GM23338 (cell line): ENCODE measurements around the gene CLDN24. TPM values are rescaled to one million over a fixed set of nuclear protein-coding genes. Genes with fewer than 3 reads are reported as not detected.

Experiments used
- ATAC-seq: fragments of 200-7000 bp; cut with Tn5 transposase; 3 replicates; pipeline ENCODE4 v1.9.1; 2020
- DNase-seq: peaks from one replicate; pipeline ENCODE4 v3.0.0-alpha.2; 2015; ENCODE audit warnings: low spot score
- H2AFZ ChIP-seq: fragments of 200-600 bp; sonication (generic); 2 replicates; pipeline ENCODE4 v1.8.0; 2016; ENCODE audit warnings: antibody characterized with exemption, mild to moderate bottlenecking, moderate library complexity
- H3F3A ChIP-seq: fragments of 200-600 bp; sonication (generic); replicated peaks from 2 replicates; pipeline ENCODE4 v1.8.0; 2017; ENCODE audit warnings: antibody characterized with exemption, mixed run types, low read depth
- H3K27ac ChIP-seq: fragments of 200-600 bp; sonication (generic); 2 replicates; pipeline ENCODE4 v1.6.1; 2016; ENCODE audit warnings: low read depth
- H3K27me3 ChIP-seq: fragments of 200-600 bp; sonication (generic); 2 replicates; pipeline ENCODE4 v1.8.0; 2016; ENCODE audit warnings: mild to moderate bottlenecking, mixed run types, moderate library complexity; ENCODE audit not compliant: insufficient read depth
- H3K36me3 ChIP-seq: fragments of 200-600 bp; sonication (generic); 2 replicates; pipeline ENCODE4 v1.8.0; 2016; ENCODE audit warnings: mild to moderate bottlenecking; ENCODE audit not compliant: insufficient read depth
- H3K4me1 ChIP-seq: fragments of 200-600 bp; sonication (generic); 2 replicates; pipeline ENCODE4 v1.8.0; 2016; ENCODE audit warnings: mild to moderate bottlenecking, moderate library complexity; ENCODE audit not compliant: insufficient read depth
- H3K4me2 ChIP-seq: fragments of 200-600 bp; sonication (generic); 2 replicates; pipeline ENCODE4 v1.7.1; 2017; ENCODE audit warnings: mixed run types
- H3K4me3 ChIP-seq: fragments of 200-600 bp; sonication (generic); 2 replicates; pipeline ENCODE4 v1.6.1; 2016; ENCODE audit warnings: mixed run types
- H3K79me2 ChIP-seq: fragments of 200-600 bp; sonication (generic); replicated peaks from 2 replicates; pipeline ENCODE4 v1.8.0; 2017; ENCODE audit warnings: mild to moderate bottlenecking; ENCODE audit not compliant: insufficient read depth
- H3K9me2 ChIP-seq: fragments of 200-600 bp; sonication (generic); 2 replicates; pipeline ENCODE4 v1.8.0; 2017; ENCODE audit not compliant: insufficient read depth
- H4K20me1 ChIP-seq: fragments of 200-600 bp; sonication (generic); replicated peaks from 2 replicates; pipeline ENCODE4 v1.8.0; 2017; ENCODE audit warnings: mild to moderate bottlenecking; ENCODE audit not compliant: insufficient read depth
- H3K27ac Mint-ChIP-seq: 2 replicates; pipeline ENCODE4 v1.8.0; 2020; ENCODE audit warnings: inconsistent platforms, mild to moderate bottlenecking, moderate library complexity, mixed read lengths
- H3K27me3 Mint-ChIP-seq: 3 replicates; pipeline ENCODE4 v1.8.0; 2022; ENCODE audit warnings: low read depth, mild to moderate bottlenecking, moderate library complexity, mixed read lengths, inconsistent platforms; ENCODE audit not compliant: insufficient read depth, poor library complexity
- H3K36me3 Mint-ChIP-seq: 3 replicates; pipeline ENCODE4 v1.8.0; 2021; ENCODE audit warnings: low read depth, mild to moderate bottlenecking, inconsistent platforms, moderate library complexity, mixed read lengths
- H3K4me1 Mint-ChIP-seq: 3 replicates; pipeline ENCODE4 v1.8.0; 2020; ENCODE audit warnings: mild to moderate bottlenecking, inconsistent platforms, mixed read lengths
- H3K4me3 Mint-ChIP-seq: 3 replicates; pipeline ENCODE4 v1.8.0; 2021; ENCODE audit warnings: moderate library complexity, mild to moderate bottlenecking, inconsistent platforms, mixed read lengths
- H3K9me3 Mint-ChIP-seq: 3 replicates; pipeline ENCODE4 v1.8.0; 2020; ENCODE audit warnings: moderate library complexity, mild to moderate bottlenecking, inconsistent platforms, mixed read lengths
- CREB1 ChIP-seq: fragments of 250-450 bp; sonication (Bioruptor Pico); IDR thresholded peaks from 2 replicates; pipeline ENCODE4 v1.5.0; 2020; ENCODE audit warnings: low read depth, mild to moderate bottlenecking, moderate library complexity
- EZH2 ChIP-seq: fragments of 200-600 bp; sonication (generic); IDR thresholded peaks from one replicate; pipeline ENCODE4 v1.8.0; 2017; ENCODE audit warnings: antibody characterized with exemption, mild to moderate bottlenecking, low read depth; ENCODE audit not compliant: unreplicated experiment
- EZH2phosphoT487 ChIP-seq: fragments of 200-600 bp; sonication (generic); IDR thresholded peaks from one replicate; pipeline ENCODE4 v1.8.1; 2018; ENCODE audit warnings: antibody characterized with exemption; ENCODE audit not compliant: unreplicated experiment
- JUNB ChIP-seq: IDR thresholded peaks from one replicate; pipeline ENCODE4 v1.6.1; 2016; ENCODE audit warnings: antibody characterized with exemption; ENCODE audit not compliant: unreplicated experiment
- NANOG ChIP-seq: IDR thresholded peaks from 2 replicates; pipeline ENCODE4 v1.6.1; 2016; ENCODE audit warnings: antibody characterized with exemption, borderline replicate concordance
- POLR2AphosphoS5 ChIP-seq: IDR thresholded peaks from 2 replicates; pipeline ENCODE4 v1.6.1; 2016; ENCODE audit warnings: antibody characterized with exemption, low read depth
- REST ChIP-seq: IDR thresholded peaks from one replicate; pipeline ENCODE4 v1.6.1; 2018; ENCODE audit warnings: antibody characterized with exemption; ENCODE audit not compliant: unreplicated experiment
- STAT1 ChIP-seq: IDR thresholded peaks from one replicate; pipeline ENCODE4 v1.6.1; 2016; ENCODE audit warnings: antibody characterized with exemption; ENCODE audit not compliant: unreplicated experiment
- ZNF114 ChIP-seq: fragments of 250-450 bp; sonication (Bioruptor Pico); IDR thresholded peaks from 2 replicates; pipeline ENCODE4 v1.5.0; 2020; ENCODE audit warnings: mild to moderate bottlenecking, moderate library complexity
- ZNF462 ChIP-seq: fragments of 250-450 bp; sonication (Bioruptor Pico); IDR thresholded peaks from 2 replicates; pipeline ENCODE4 v1.5.0; 2020; ENCODE audit warnings: mild to moderate bottlenecking, moderate library complexity
- polyA plus RNA-seq: library from polyadenylated mRNA; unstranded; fragments of >200 nt; fragmentation: Nextera tagmentation; extraction: Ambion mirVana; gene quantifications from 2 replicates; pipeline ENCODE4 v1.2.1, GENCODE V29; 2016
- total RNA-seq: library from RNA; depleted of rRNA; stranded (reverse); fragments of >200 nt; shearing (Covaris generic); gene quantifications from 2 replicates; pipeline ENCODE4 v1.2.3, GENCODE V29; 2014

Gene CLDN24
- total and polyA plus RNA-seq, 2 experiments from 2014 or later: not detected

- Histone ChIP-seq H3K79me2 (no peaks in the 10 kb centered on the region), H3K27me3 (no peaks in the 10 kb centered on the region), H4K20me1 (no peaks in the 10 kb centered on the region), H3K9me2 (0 out of 2 replicates have a peak, but pooled peaks cover 4% of the 10 kb centered on the region), H3F3A (no peaks in the 10 kb centered on the region), H2AFZ (no peak overlapping the region), H3K27ac (no peak overlapping the region), H3K4me2 (no peak overlapping the region), H3K4me3 (no peak overlapping the region), H3K36me3 (no peaks in the 10 kb centered on the region), H3K4me1 (no peaks in the 10 kb centered on the region)
- DNase-seq (no peak), ATAC-seq (no peak)
- peaks cover 2% of the 10 kb centered on the region for H3K27me3 Mint-ChIP-seq
- H3K27ac Mint-ChIP-seq: no peak overlapping the region
- H3K36me3 Mint-ChIP-seq: no peaks in the 10 kb centered on the region
- H3K4me3 Mint-ChIP-seq: no peak overlapping the region
- H3K9me3 Mint-ChIP-seq: no peaks in the 10 kb centered on the region; the same call in none of the 3 replicates
- TF ChIP-seq JUNB (no peak), POLR2AphosphoS5 (no peak)
- H3K4me1 Mint-ChIP-seq: peaks cover 6% of the 10 kb centered on the region
These were observed 36.1 kb upstream of the CLDN24 start for GRCh38 chr4:183358215-183358755.

GRCh38 chr4:183356931-183357675 is 34.9 kb upstream of the CLDN24 start:
- H3K79me2 ChIP-seq: no peaks in the 10 kb centered on the region
- TF ChIP-seq NANOG (no peak), ZNF462 (CRISPR knock-in tag) (no peak), EZH2phosphoT487 (no peak), ZNF114 (CRISPR knock-in tag) (no peak), STAT1 (no peak), EZH2 (no peak), REST (no peak), CREB1 (CRISPR knock-in tag) (no peak), POLR2AphosphoS5 (no peak)

More at GRCh38 chr4:183356931-183357675, 34.9 kb upstream of the CLDN24 start:
- Histone ChIP-seq H3K4me3 (no peak overlapping the region), H3K27ac (no peak overlapping the region), H3K4me1 (no peaks in the 10 kb centered on the region), H2AFZ (peak overlapping the region; percentile 56; the same call in 1 of the 2 replicates), H3F3A (no peaks in the 10 kb centered on the region), H4K20me1 (no peaks in the 10 kb centered on the region), H3K4me2 (no peak overlapping the region), H3K27me3 (no peaks in the 10 kb centered on the region), H3K9me2 (0 out of 2 replicates have a peak, but pooled peaks cover 4% of the 10 kb centered on the region), H3K36me3 (no peaks in the 10 kb centered on the region)
- H3K4me3 Mint-ChIP-seq: no peak overlapping the region
- H3K4me1 Mint-ChIP-seq: peaks cover 3% of the 10 kb centered on the region
- peaks cover 2% of the 10 kb centered on the region for H3K27me3 Mint-ChIP-seq
- DNase-seq (no peak), ATAC-seq (no peak)
- no peaks in the 10 kb centered on the region for H3K36me3 Mint-ChIP-seq
- H3K9me3 Mint-ChIP-seq: no peaks in the 10 kb centered on the region; the same call in none of the 3 replicates
- H3K27ac Mint-ChIP-seq: no peak overlapping the region
